Fibroblast of pulmonary artery (primary cell): ENCODE results near the gene PANK4.

ENCODE experiments used
- DNase-seq: peaks from one replicate; pipeline ENCODE4 v3.0.0-alpha.2; 2010; ENCODE audit warnings: low read depth
- H3K4me3 ChIP-seq: replicated peaks from 2 replicates; pipeline ENCODE4 v1.5.1; 2011; ENCODE audit warnings: low read depth, mild to moderate bottlenecking, control low read depth, low read length, moderate library complexity
- CTCF ChIP-seq: IDR thresholded peaks from 2 replicates; pipeline ENCODE4 v1.5.1; 2011; ENCODE audit warnings: mild to moderate bottlenecking, control low read depth, low read length, inconsistent platforms; ENCODE audit errors: missing control alignments

Gene PANK4

GRCh38 chr1:2481885-2482284 is 44.5 kb downstream of the PANK4 start:
- TF ChIP-seq CTCF = no peak
- H3K4me3 ChIP-seq = no peak overlapping the region
- no peak for DNase-seq

DNA sequence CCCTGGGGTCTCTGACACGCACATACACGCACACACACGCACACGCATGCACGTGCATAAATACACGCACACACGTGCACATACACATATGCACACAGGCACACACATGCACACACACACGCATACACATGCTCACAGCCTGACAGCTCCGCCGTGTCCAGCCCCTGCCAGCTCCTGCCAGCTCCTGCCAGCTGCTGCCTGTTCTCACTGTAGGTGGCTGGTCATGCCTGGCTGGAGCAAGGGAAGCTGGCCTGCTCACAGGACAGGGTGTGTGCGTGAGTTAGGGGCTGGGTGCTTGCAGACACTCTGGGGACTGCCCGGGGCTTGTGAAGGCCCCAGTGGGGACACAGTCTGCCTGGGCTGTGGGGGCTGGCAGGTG is 45.4 kb downstream of the PANK4 start:
- no peak for DNase-seq
- no peak overlapping the region for H3K4me3 ChIP-seq
- no peak for TF ChIP-seq CTCF

GRCh38 chr1:2480236-2480985 is 46.0 kb downstream of the PANK4 start:
- no peak for TF ChIP-seq CTCF
- DNase-seq = no peak
- H3K4me3 ChIP-seq = no peak overlapping the region

GRCh38 chr1:2479618-2480017 is 46.8 kb downstream of the PANK4 start:
- H3K4me3 ChIP-seq = no peak overlapping the region
- no peak for DNase-seq
- no peak for TF ChIP-seq CTCF

- TF ChIP-seq CTCF = no peak
- no peak overlapping the region for H3K4me3 ChIP-seq
- no peak for DNase-seq
Observed at GRCh38 chr1:2479186-2479585, 47.2 kb downstream of the PANK4 start.

DNA sequence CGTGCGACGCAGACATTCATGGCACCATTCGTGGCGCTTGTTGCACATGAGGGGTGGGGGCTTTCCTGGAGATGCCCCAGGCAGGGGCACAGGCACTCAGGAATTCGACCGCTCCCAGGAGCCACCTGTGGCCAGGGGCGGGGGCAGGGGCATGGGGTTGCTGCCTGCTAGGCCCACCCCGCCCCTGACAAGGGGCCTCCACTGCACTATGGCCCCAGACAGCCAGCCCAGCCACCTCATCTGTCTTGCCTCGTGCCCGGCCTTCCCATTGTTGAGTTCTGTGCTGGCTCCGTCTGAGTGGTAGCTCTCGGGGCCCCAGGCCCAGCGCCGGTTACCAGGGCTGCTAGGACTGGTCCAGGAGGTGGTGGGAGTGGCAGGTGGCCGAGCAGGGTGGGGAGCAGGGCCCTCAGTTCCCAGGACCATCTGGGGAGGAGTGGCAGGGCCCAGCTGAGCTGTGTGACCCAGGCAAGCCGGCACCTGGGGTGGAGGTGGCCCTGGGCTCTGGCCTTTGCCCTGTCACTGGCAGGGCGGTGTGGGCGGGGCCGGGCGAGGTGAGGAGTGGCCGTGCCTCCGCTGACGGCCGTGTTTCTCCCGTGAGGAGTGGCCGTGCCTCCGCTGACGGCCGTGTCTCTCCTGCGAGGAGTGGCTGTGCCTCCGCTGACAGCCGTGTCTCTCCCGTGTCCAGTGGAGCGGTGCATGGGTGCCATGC is 48.5 kb downstream of the PANK4 start:
- no peak for TF ChIP-seq CTCF
- H3K4me3 ChIP-seq = no peak overlapping the region
- DNase-seq = no peak
